ENCODE results near the gene STX10. TPM values are rescaled to one million over a fixed set of nuclear protein-coding genes. Genes with fewer than 3 reads are reported as not detected.

The STX10 gene
- total RNA-seq, 6 experiments from 2014 or later = 18.2 to 41.5 (median 23.4) TPM

DNA sequence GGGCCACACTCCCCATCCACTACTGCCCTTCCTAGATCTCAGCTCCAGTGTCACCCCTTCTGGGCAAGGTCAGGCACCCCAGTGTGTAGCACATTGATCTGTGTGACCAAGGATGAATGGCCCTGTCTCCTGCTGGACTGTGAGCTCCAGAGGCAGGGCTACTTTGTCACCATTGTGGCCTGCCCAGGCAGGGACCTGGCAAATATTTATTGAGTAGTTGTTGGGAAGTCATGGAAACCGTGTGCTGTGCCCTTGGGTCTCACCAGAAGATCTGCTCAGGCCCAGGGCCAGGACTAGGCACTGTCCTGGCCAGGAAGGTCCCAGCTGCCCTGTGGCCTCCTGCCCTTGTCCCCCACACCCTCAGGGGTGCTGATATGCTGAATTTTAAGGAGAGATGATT, 21.6 kb downstream of the STX10 start:
- TF ChIP-seq POLR2A (IDR thresholded peaks at IDR 0.05) = no peak
- TF ChIP-seq, protein P1, sequence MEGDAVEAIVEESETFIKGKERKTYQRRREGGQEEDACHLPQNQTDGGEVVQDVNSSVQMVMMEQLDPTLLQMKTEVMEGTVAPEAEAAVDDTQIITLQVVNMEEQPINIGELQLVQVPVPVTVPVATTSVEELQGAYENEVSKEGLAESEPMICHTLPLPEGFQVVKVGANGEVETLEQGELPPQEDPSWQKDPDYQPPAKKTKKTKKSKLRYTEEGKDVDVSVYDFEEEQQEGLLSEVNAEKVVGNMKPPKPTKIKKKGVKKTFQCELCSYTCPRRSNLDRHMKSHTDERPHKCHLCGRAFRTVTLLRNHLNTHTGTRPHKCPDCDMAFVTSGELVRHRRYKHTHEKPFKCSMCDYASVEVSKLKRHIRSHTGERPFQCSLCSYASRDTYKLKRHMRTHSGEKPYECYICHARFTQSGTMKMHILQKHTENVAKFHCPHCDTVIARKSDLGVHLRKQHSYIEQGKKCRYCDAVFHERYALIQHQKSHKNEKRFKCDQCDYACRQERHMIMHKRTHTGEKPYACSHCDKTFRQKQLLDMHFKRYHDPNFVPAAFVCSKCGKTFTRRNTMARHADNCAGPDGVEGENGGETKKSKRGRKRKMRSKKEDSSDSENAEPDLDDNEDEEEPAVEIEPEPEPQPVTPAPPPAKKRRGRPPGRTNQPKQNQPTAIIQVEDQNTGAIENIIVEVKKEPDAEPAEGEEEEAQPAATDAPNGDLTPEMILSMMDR (IDR thresholded peaks at IDR 0.05) = no peak
- H3K27ac ChIP-seq = peak overlapping the region in 2 of 3 donors; percentile 28 to 35
- WGBS (ENCODE audit: insufficient coverage, low coverage, low lambda C conversion rate, missing lambda C conversion rate) = no CpG with 5 or more reads among the region's 1 CpG
- H3K4me3 ChIP-seq = no peak overlapping the region
- ATAC-seq = peak; percentile 88 to 96 (median 92)
- no peaks in the 10 kb centered on the region for H3K9me3 ChIP-seq
- peaks cover 0 to 17% (median 8%) of the 10 kb centered on the region in 4 donors for H3K4me1 ChIP-seq
- DNase-seq = peak; percentile 49 to 82 (median 73)
- intact Hi-C loops (cut with DNase I) = no loop called here
- H3K27me3 ChIP-seq = no peaks in the 10 kb centered on the region
- no peaks in the 10 kb centered on the region for H3K36me3 ChIP-seq

- WGBS (ENCODE audit: insufficient coverage, low coverage, low lambda C conversion rate, missing lambda C conversion rate) = 77% methylated on average over 6 of the region's 6 CpGs
Measured at GRCh38 chr19:13127811-13128575, 22.2 kb downstream of the STX10 start.

GRCh38 chr19:13127051-13127450, 23.1 kb downstream of the STX10 start:
- H3K36me3 ChIP-seq = no peaks in the 10 kb centered on the region
- no peaks in the 10 kb centered on the region for H3K9me3 ChIP-seq
- TF ChIP-seq POLR2A (IDR thresholded peaks at IDR 0.05) = no peak
- TF ChIP-seq, protein P1 (IDR thresholded peaks at IDR 0.05) = no peak
- ATAC-seq (no peak), DNase-seq (no peak)
- H3K4me3 ChIP-seq = no peak overlapping the region
- H3K27ac ChIP-seq = no peak overlapping the region
- 89% methylated on average over 8 of the region's 9 CpGs for WGBS (ENCODE audit: insufficient coverage, low coverage, low lambda C conversion rate, missing lambda C conversion rate)
- no peaks in the 10 kb centered on the region for H3K27me3 ChIP-seq
- H3K4me1 ChIP-seq = peaks cover 0 to 17% (median 8%) of the 10 kb centered on the region in 4 donors
- intact Hi-C loops (cut with DNase I) = no loop called here

More at GRCh38 chr19:13127811-13128575, 22.2 kb downstream of the STX10 start:
- intact Hi-C loops (cut with DNase I) = no loop called here
- Histone ChIP-seq H3K4me1 (peaks cover 0 to 17% (median 8%) of the 10 kb centered on the region in 4 donors), H3K36me3 (no peaks in the 10 kb centered on the region), H3K9me3 (no peaks in the 10 kb centered on the region), H3K27me3 (no peaks in the 10 kb centered on the region), H3K27ac (peak overlapping the region in 1 of 3 donors; percentile 35), H3K4me3 (no peak overlapping the region)
- TF ChIP-seq, protein P1 (IDR thresholded peaks at IDR 0.05) = no peak
- TF ChIP-seq POLR2A (IDR thresholded peaks at IDR 0.05) = no peak
- ATAC-seq (no peak), DNase-seq (no peak)

- Histone ChIP-seq H3K9me3 (no peaks in the 10 kb centered on the region), H3K27me3 (no peaks in the 10 kb centered on the region), H3K4me1 (peaks cover 0 to 14% (median 6%) of the 10 kb centered on the region in 4 donors), H3K4me3 (no peak overlapping the region), H3K36me3 (no peaks in the 10 kb centered on the region), H3K27ac (no peak overlapping the region)
- ATAC-seq (no peak), DNase-seq (no peak)
- intact Hi-C loops (cut with DNase I) = no loop called here
- WGBS (ENCODE audit: insufficient coverage, low coverage, low lambda C conversion rate, missing lambda C conversion rate) = 89% methylated on average over 15 of the region's 20 CpGs
- no peak for TF ChIP-seq POLR2A (IDR thresholded peaks at IDR 0.05)
Measured at GRCh38 chr19:13122980-13123957, 26.9 kb downstream of the STX10 start.
